ENCODE measurements around the gene PIGM. TPM values are rescaled to one million over a fixed set of nuclear protein-coding genes. Genes with fewer than 3 reads are reported as not detected.

The PIGM gene
- total and polyA plus RNA-seq, 3 experiments from 2014 or later: 3.2 to 6.9 (median 6.5) TPM

- H3K9me3 ChIP-seq (ENCODE audit: low read length): no peaks in the 10 kb centered on the region
- H3K36me3 ChIP-seq (ENCODE audit: insufficient read depth, low read length): no peaks in the 10 kb centered on the region
- peak overlapping the region in 1 of 7 donors; percentile 40 for H3K4me3 Mint-ChIP-seq
- no peaks in the 10 kb centered on the region for H3K4me1 ChIP-seq (ENCODE audit: insufficient read depth, low read length)
- no peak overlapping the region for H3K27ac Mint-ChIP-seq
- H3K27me3 ChIP-seq (ENCODE audit: insufficient read depth, low read length, poor library complexity, severe bottlenecking): no peaks in the 10 kb centered on the region
- CTCF ChIA-PET: interaction anchor here (2.8 kb wide), 1 partner anchor 12 kb away, joined by 17 read pairs; no protein-coding TSS in a partner anchor
- peaks cover 0 to 3% (median 0%) of the 10 kb centered on the region in 3 donors for H3K36me3 Mint-ChIP-seq
- H3K4me1 Mint-ChIP-seq: no peaks in the 10 kb centered on the region
- H3K27me3 Mint-ChIP-seq: peaks cover 10 to 11% of the 10 kb centered on the region in 2 donors
- no peak overlapping the region for H3K4me3 ChIP-seq (ENCODE audit: low read length)
- no peaks in the 10 kb centered on the region for H3K9me3 Mint-ChIP-seq
- no peak overlapping the region for H3K27ac ChIP-seq (ENCODE audit: low read depth, low read length)
- POLR2A ChIA-PET: interaction anchor here (0.6 kb wide), 1 partner anchor 1192 kb away, joined by 3 read pairs; no protein-coding TSS in a partner anchor
- DNase-seq: no peak
Observed at GRCh38 chr1:160018347-160018746, 13.4 kb downstream of the PIGM start.

DNA sequence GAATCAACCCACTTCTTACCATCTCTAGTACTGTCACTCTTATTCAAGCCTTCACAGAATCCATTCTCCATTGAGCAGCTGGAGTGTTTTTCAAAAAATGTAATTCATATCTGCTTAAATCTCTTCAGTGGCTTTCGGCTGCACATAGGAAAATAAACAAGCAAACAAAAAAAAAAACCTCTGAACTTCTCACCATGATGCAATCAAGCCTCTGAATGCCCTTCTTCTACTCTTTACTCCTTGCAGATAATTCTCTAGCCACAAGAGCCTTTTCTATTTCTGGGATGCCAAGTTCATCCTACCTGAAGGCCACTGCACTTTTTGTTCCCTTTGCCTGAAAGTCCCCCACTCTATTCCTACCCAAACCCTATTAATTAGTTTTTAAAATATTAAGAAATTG, 14.2 kb downstream of the PIGM start:
- CTCF ChIA-PET: interaction anchor here (2.8 kb wide), 1 partner anchor 11 kb away, joined by 17 read pairs; no protein-coding TSS in a partner anchor
- H3K9me3 Mint-ChIP-seq: no peaks in the 10 kb centered on the region
- H3K36me3 ChIP-seq (ENCODE audit: insufficient read depth, low read length): no peaks in the 10 kb centered on the region
- H3K27me3 Mint-ChIP-seq: peaks cover 10 to 11% of the 10 kb centered on the region in 2 donors
- H3K4me3 Mint-ChIP-seq: peak overlapping the region in 1 of 7 donors; percentile 2
- no peak overlapping the region for H3K27ac ChIP-seq (ENCODE audit: low read depth, low read length)
- no peaks in the 10 kb centered on the region for H3K4me1 Mint-ChIP-seq
- no peak overlapping the region for H3K27ac Mint-ChIP-seq
- POLR2A ChIA-PET: no interaction called here
- no peak overlapping the region for H3K4me3 ChIP-seq (ENCODE audit: low read length)
- H3K27me3 ChIP-seq (ENCODE audit: insufficient read depth, low read length, poor library complexity, severe bottlenecking): no peaks in the 10 kb centered on the region
- peaks cover 0 to 3% (median 0%) of the 10 kb centered on the region in 3 donors for H3K36me3 Mint-ChIP-seq
- DNase-seq: no peak
- no peaks in the 10 kb centered on the region for H3K4me1 ChIP-seq (ENCODE audit: insufficient read depth, low read length)
- no peaks in the 10 kb centered on the region for H3K9me3 ChIP-seq (ENCODE audit: low read length)

- no peak for DNase-seq
- H3K36me3 ChIP-seq (ENCODE audit: insufficient read depth, low read length): no peaks in the 10 kb centered on the region
- Mint-ChIP-seq H3K4me1 (no peaks in the 10 kb centered on the region), H3K27me3 (peaks cover 5 to 30% of the 10 kb centered on the region in 2 donors), H3K9me3 (no peaks in the 10 kb centered on the region), H3K27ac (no peak overlapping the region), H3K36me3 (no peaks in the 10 kb centered on the region), H3K4me3 (no peak overlapping the region)
- H3K27me3 ChIP-seq (ENCODE audit: insufficient read depth, low read length, poor library complexity, severe bottlenecking): peaks cover 4% of the 10 kb centered on the region
- no peak overlapping the region for H3K4me3 ChIP-seq (ENCODE audit: low read length)
- POLR2A ChIA-PET: no interaction called here
- H3K9me3 ChIP-seq (ENCODE audit: low read length): no peaks in the 10 kb centered on the region
- CTCF ChIA-PET: no interaction called here
- no peak overlapping the region for H3K27ac ChIP-seq (ENCODE audit: low read depth, low read length)
- no peaks in the 10 kb centered on the region for H3K4me1 ChIP-seq (ENCODE audit: insufficient read depth, low read length)
Observed at GRCh38 chr1:160011781-160012180, 20.0 kb downstream of the PIGM start.

- Histone ChIP-seq H3K4me3 (ENCODE audit: low read length) (no peak overlapping the region), H3K4me1 (ENCODE audit: insufficient read depth, low read length) (no peaks in the 10 kb centered on the region), H3K9me3 (ENCODE audit: low read length) (no peaks in the 10 kb centered on the region), H3K27me3 (ENCODE audit: insufficient read depth, low read length, poor library complexity, severe bottlenecking) (peaks cover 4% of the 10 kb centered on the region), H3K27ac (ENCODE audit: low read depth, low read length) (no peak overlapping the region), H3K36me3 (ENCODE audit: insufficient read depth, low read length) (no peaks in the 10 kb centered on the region)
- Mint-ChIP-seq H3K9me3 (no peaks in the 10 kb centered on the region), H3K4me3 (no peak overlapping the region), H3K4me1 (no peaks in the 10 kb centered on the region), H3K27ac (no peak overlapping the region), H3K36me3 (no peaks in the 10 kb centered on the region), H3K27me3 (peaks cover 3 to 30% of the 10 kb centered on the region in 2 donors)
- CTCF ChIA-PET: interaction anchor here (5.1 kb wide), 1 partner anchor 75 kb away, joined by 45 read pairs; no protein-coding TSS in a partner anchor
- POLR2A ChIA-PET: no interaction called here
- no peak for DNase-seq
Observed at GRCh38 chr1:160009801-160010200, 22.0 kb downstream of the PIGM start.

DNA sequence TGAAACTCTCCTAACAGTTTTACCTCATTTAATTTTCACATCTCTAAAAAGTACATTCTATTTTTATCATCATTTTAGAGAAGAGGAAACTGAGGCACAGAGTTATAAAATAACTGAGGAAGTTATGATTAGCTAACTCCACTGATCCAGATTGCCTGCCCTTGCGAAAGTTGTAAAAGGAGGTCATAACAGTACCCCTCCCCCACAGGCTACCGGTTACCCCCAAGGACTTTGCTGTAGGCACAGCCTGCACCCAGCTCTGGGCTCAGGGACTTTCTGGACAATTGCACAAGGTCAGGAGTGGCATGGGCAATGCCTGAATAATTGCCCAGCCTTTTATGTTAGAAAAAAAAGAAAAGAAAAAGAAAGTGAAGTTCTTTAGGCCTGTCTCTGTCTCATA, 22.7 kb downstream of the PIGM start:
- H3K27ac ChIP-seq (ENCODE audit: low read depth, low read length): no peak overlapping the region
- Mint-ChIP-seq H3K4me3 (no peak overlapping the region), H3K4me1 (no peaks in the 10 kb centered on the region), H3K27me3 (peaks cover 3 to 30% of the 10 kb centered on the region in 2 donors), H3K27ac (no peak overlapping the region), H3K36me3 (no peaks in the 10 kb centered on the region), H3K9me3 (no peaks in the 10 kb centered on the region)
- no peaks in the 10 kb centered on the region for H3K4me1 ChIP-seq (ENCODE audit: insufficient read depth, low read length)
- H3K27me3 ChIP-seq (ENCODE audit: insufficient read depth, low read length, poor library complexity, severe bottlenecking): peaks cover 4% of the 10 kb centered on the region
- no peak for DNase-seq
- no peaks in the 10 kb centered on the region for H3K36me3 ChIP-seq (ENCODE audit: insufficient read depth, low read length)
- POLR2A ChIA-PET: no interaction called here
- no peaks in the 10 kb centered on the region for H3K9me3 ChIP-seq (ENCODE audit: low read length)
- CTCF ChIA-PET: interaction anchor here (2.1 to 5.1 kb wide), 4 partner anchors 22 to 211 kb away, joined by 7 to 45 read pairs (median 24); partner anchors contain the start of gene PIGM
- H3K4me3 ChIP-seq (ENCODE audit: low read length): no peak overlapping the region

GRCh38 chr1:160007577-160008200, 24.1 kb downstream of the PIGM start:
- H3K4me1 Mint-ChIP-seq: no peaks in the 10 kb centered on the region
- Histone ChIP-seq H3K36me3 (ENCODE audit: insufficient read depth, low read length) (no peaks in the 10 kb centered on the region), H3K4me3 (ENCODE audit: low read length) (no peak overlapping the region), H3K27me3 (ENCODE audit: insufficient read depth, low read length, poor library complexity, severe bottlenecking) (peaks cover 4% of the 10 kb centered on the region), H3K4me1 (ENCODE audit: insufficient read depth, low read length) (no peaks in the 10 kb centered on the region), H3K27ac (ENCODE audit: low read depth, low read length) (no peak overlapping the region), H3K9me3 (ENCODE audit: low read length) (no peaks in the 10 kb centered on the region)
- H3K27me3 Mint-ChIP-seq: peaks cover 1 to 25% of the 10 kb centered on the region in 2 donors
- POLR2A ChIA-PET: interaction anchor here (0.6 kb wide), 1 partner anchor 226 kb away, joined by 3 read pairs; no protein-coding TSS in a partner anchor
- no peak overlapping the region for H3K27ac Mint-ChIP-seq
- peak in 2 of 5 donors; percentile 19 to 43 for DNase-seq
- CTCF ChIA-PET: interaction anchor here (0.6 to 5.1 kb wide), 32 partner anchors 9 to 1241 kb away, joined by 3 to 45 read pairs (median 5); partner anchors contain the start of genes IGSF9 and PIGM
- no peaks in the 10 kb centered on the region for H3K9me3 Mint-ChIP-seq
- H3K4me3 Mint-ChIP-seq: no peak overlapping the region
- no peaks in the 10 kb centered on the region for H3K36me3 Mint-ChIP-seq

DNA sequence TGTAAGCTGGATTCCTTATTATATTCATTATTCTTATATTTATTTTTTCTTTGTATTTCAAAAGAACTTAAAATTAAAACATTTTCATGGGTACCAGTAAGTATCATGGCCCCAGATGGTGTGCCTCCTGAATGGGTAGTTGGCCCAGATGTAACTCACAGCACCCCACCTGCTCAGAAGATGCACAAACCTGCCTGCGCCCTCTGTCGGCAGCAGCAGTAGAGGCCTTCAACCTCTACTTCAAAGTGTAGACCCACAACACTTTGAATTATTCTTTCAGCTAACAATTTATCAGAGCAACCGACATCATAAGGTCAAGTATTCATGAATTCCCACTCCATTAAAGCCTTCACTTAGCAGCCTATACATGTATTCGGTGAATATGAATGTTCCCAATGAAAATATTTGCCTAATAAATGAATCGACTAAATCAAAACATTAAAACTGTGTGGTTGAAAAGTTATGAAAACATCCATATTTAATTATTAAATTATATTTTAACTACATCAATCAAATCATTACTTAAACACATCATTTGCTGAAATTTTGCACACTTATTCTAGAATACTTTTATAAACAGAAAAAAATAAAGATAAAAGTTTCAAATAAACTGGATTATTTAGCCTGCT, 25.4 kb downstream of the PIGM start:
- POLR2A ChIA-PET: no interaction called here

DNA sequence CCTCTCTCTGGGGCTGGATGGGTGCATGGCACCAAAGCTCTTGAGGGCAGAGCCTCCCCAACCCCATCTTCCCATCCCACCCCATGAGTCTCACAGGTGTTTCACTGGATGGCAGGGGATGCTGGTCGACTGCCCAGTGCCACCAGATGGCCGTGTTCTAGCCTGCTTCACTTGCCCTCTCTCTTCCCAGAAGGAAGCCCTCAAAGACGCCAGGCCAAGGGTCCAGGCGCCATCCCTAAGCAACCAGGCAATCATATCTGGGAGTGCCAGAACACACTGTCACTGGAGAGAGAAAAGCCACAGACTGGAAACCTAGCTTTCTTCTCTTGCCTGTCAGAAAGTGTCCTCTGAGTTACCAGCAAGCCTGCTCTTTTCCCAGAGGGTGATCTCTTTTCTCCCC, 26.7 kb downstream of the PIGM start:
- Mint-ChIP-seq H3K4me3 (no peak overlapping the region), H3K36me3 (no peaks in the 10 kb centered on the region), H3K27ac (no peak overlapping the region), H3K4me1 (no peaks in the 10 kb centered on the region), H3K9me3 (no peaks in the 10 kb centered on the region), H3K27me3 (peaks cover 1 to 11% of the 10 kb centered on the region in 2 donors)
- H3K4me1 ChIP-seq (ENCODE audit: insufficient read depth, low read length): no peaks in the 10 kb centered on the region
- H3K27ac ChIP-seq (ENCODE audit: low read depth, low read length): no peak overlapping the region
- H3K36me3 ChIP-seq (ENCODE audit: insufficient read depth, low read length): no peaks in the 10 kb centered on the region
- no peaks in the 10 kb centered on the region for H3K9me3 ChIP-seq (ENCODE audit: low read length)
- DNase-seq: no peak
- H3K27me3 ChIP-seq (ENCODE audit: insufficient read depth, low read length, poor library complexity, severe bottlenecking): no peaks in the 10 kb centered on the region
- CTCF ChIA-PET: interaction anchor here (1.1 to 5.1 kb wide), 8 partner anchors 12 to 872 kb away, joined by 3 to 45 read pairs (median 7); no protein-coding TSS in a partner anchor
- POLR2A ChIA-PET: no interaction called here
- H3K4me3 ChIP-seq (ENCODE audit: low read length): no peak overlapping the region

More for the DNA sequence above, 25.4 kb downstream of the PIGM start:
- Histone ChIP-seq H3K4me3 (ENCODE audit: low read length) (no peak overlapping the region), H3K4me1 (ENCODE audit: insufficient read depth, low read length) (no peaks in the 10 kb centered on the region), H3K36me3 (ENCODE audit: insufficient read depth, low read length) (no peaks in the 10 kb centered on the region), H3K27me3 (ENCODE audit: insufficient read depth, low read length, poor library complexity, severe bottlenecking) (no peaks in the 10 kb centered on the region), H3K9me3 (ENCODE audit: low read length) (no peaks in the 10 kb centered on the region), H3K27ac (ENCODE audit: low read depth, low read length) (no peak overlapping the region)
- no peak overlapping the region for H3K27ac Mint-ChIP-seq
- no peaks in the 10 kb centered on the region for H3K4me1 Mint-ChIP-seq
- no peaks in the 10 kb centered on the region for H3K36me3 Mint-ChIP-seq
- no peaks in the 10 kb centered on the region for H3K9me3 Mint-ChIP-seq
- peak; percentile 50 to 81 (median 53) for DNase-seq
- H3K4me3 Mint-ChIP-seq: no peak overlapping the region
- H3K27me3 Mint-ChIP-seq: peaks cover 1 to 21% of the 10 kb centered on the region in 2 donors
- CTCF ChIA-PET: interaction anchor here (0.7 to 5.1 kb wide), 28 partner anchors 10 to 873 kb away, joined by 3 to 45 read pairs (median 4); partner anchors contain the start of genes IGSF9 and PIGM

Measured in CD8-positive, alpha-beta memory T cell (primary cell).